Peyer's patch (tissue), 4 donors: Measurements from ENCODE around the gene ATP6AP1.

Experiments
- POLR2A ChIP-seq, 2 donors: fragments of 450-650 bp; IDR thresholded peaks; one replicate each; pipeline ENCODE4 v1.5.1; 2017; ENCODE audit warnings: antibody characterized with exemption in 2 of 2, mild to moderate bottlenecking in 2 of 2, moderate library complexity in 2 of 2
- TF ChIP-seq, protein P1 (sequence below), 6 experiments: fragments of 450-650 bp in 4 of 6; fragments of 200-600 bp in 2 of 6; sonication (generic) in 1 of 6; IDR thresholded peaks; one replicate each; pipeline ENCODE4 v1.5.1; 2017 to 2019; ENCODE audit warnings: antibody characterized with exemption in 6 of 6, mild to moderate bottlenecking in 3 of 6, moderate library complexity in 1 of 6

DNA sequence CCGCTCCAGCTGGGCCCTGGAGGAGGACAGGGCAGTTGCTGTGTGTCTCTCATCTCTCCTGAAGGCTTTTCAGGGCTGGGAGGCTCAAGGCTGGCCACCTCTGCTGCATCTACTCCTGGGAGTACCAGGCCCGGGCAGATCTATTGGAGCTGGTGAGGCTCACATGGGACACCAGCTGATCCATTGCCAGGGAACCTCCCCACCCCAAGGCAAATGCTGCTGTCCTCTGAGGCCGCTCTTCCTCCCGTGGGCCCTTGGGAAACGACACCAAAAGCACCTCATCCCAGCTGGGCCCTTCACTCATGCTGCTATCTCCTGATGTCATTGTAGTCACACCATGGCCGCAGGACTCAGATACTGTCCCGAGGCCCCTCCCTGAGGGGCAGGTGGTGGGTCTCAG lies 54.3 kb downstream of the ATP6AP1 start:
- TF ChIP-seq, protein P1, sequence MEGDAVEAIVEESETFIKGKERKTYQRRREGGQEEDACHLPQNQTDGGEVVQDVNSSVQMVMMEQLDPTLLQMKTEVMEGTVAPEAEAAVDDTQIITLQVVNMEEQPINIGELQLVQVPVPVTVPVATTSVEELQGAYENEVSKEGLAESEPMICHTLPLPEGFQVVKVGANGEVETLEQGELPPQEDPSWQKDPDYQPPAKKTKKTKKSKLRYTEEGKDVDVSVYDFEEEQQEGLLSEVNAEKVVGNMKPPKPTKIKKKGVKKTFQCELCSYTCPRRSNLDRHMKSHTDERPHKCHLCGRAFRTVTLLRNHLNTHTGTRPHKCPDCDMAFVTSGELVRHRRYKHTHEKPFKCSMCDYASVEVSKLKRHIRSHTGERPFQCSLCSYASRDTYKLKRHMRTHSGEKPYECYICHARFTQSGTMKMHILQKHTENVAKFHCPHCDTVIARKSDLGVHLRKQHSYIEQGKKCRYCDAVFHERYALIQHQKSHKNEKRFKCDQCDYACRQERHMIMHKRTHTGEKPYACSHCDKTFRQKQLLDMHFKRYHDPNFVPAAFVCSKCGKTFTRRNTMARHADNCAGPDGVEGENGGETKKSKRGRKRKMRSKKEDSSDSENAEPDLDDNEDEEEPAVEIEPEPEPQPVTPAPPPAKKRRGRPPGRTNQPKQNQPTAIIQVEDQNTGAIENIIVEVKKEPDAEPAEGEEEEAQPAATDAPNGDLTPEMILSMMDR (IDR thresholded peaks at IDR 0.05) = no peak
- no peak for TF ChIP-seq POLR2A (IDR thresholded peaks at IDR 0.05)
